Cardiac fibroblast (primary cell): Measurements from ENCODE around the gene RAB21.
"Not testable (repeated sequence)": the region's sequence is repeated elsewhere in the genome, so short reads cannot be mapped to it uniquely, and the experiment has no call there.

Experiments
- DNase-seq, 2 donors: peaks; one replicate each; pipeline versions ENCODE4 v3.0.0 to v3.0.0-alpha.2; 2010; ENCODE audit warnings: low read depth in 2 of 2
- H3K4me3 ChIP-seq, 2 donors: replicated peaks in 1 of 2; 1 replicate in 1 of 2; 2 replicates in 1 of 2; pipeline ENCODE4 v1.5.1; 2011; ENCODE audit warnings: low read depth in 2 of 2, low read length in 2 of 2, mild to moderate bottlenecking in 2 of 2, moderate library complexity in 1 of 2
- CTCF ChIP-seq: IDR thresholded peaks from one replicate; pipeline ENCODE4 v1.5.1; 2011; ENCODE audit warnings: low read depth, mild to moderate bottlenecking, low read length, inconsistent platforms

The RAB21 gene

GRCh38 chr12:71792599-71792998, 37.9 kb downstream of the RAB21 start:
- TF ChIP-seq CTCF: no peak
- no peak overlapping the region for H3K4me3 ChIP-seq
- no peak for DNase-seq

GRCh38 chr12:71795901-71796300, 41.2 kb downstream of the RAB21 start:
- TF ChIP-seq CTCF: no peak
- H3K4me3 ChIP-seq: no peak overlapping the region
- DNase-seq: no peak

- no peak for TF ChIP-seq CTCF
- no peak for DNase-seq
- H3K4me3 ChIP-seq: no peak overlapping the region
Observed at GRCh38 chr12:71797531-71797930, 42.9 kb downstream of the RAB21 start.

- no peak overlapping the region for H3K4me3 ChIP-seq
- DNase-seq: peak; percentile 6 to 42
- TF ChIP-seq CTCF: no peak
Observed at GRCh38 chr12:71799106-71799505, 44.4 kb downstream of the RAB21 start.

- TF ChIP-seq CTCF: no peak
Observed at GRCh38 chr12:71800177-71800576, 45.5 kb downstream of the RAB21 start.

GRCh38 chr12:71804505-71804904, 49.8 kb downstream of the RAB21 start:
- no peak for DNase-seq
- no peak for TF ChIP-seq CTCF
- H3K4me3 ChIP-seq: no peak overlapping the region

More at GRCh38 chr12:71800177-71800576, 45.5 kb downstream of the RAB21 start:
- no peak overlapping the region for H3K4me3 ChIP-seq
- no peak for DNase-seq

- no peak for TF ChIP-seq CTCF
- peak in 1 of 2 donors; percentile 28 for DNase-seq
- no peak overlapping the region for H3K4me3 ChIP-seq
Observed at GRCh38 chr12:71810921-71811320, 56.3 kb downstream of the RAB21 start.

GRCh38 chr12:71815242-71815641, 60.6 kb downstream of the RAB21 start:
- H3K4me3 ChIP-seq, DNase-seq: not testable (repeated sequence)

GRCh38 chr12:71822088-71822487, 67.4 kb downstream of the RAB21 start:
- not testable (repeated sequence) for DNase-seq, H3K4me3 ChIP-seq
